GM18502 (cell line): ENCODE data around the gene ADCY3.
A peak's percentile ranks its signal among the peaks of the same experiment; 100 is the strongest.

Experiments used
- ATAC-seq: cut with Tn5 transposase; IDR thresholded peaks from one replicate; pipeline ENCODE4 v1.9.1; 2021; ENCODE audit warnings: mild to moderate bottlenecking; ENCODE audit not compliant: unreplicated experiment, poor library complexity

Gene ADCY3

DNA sequence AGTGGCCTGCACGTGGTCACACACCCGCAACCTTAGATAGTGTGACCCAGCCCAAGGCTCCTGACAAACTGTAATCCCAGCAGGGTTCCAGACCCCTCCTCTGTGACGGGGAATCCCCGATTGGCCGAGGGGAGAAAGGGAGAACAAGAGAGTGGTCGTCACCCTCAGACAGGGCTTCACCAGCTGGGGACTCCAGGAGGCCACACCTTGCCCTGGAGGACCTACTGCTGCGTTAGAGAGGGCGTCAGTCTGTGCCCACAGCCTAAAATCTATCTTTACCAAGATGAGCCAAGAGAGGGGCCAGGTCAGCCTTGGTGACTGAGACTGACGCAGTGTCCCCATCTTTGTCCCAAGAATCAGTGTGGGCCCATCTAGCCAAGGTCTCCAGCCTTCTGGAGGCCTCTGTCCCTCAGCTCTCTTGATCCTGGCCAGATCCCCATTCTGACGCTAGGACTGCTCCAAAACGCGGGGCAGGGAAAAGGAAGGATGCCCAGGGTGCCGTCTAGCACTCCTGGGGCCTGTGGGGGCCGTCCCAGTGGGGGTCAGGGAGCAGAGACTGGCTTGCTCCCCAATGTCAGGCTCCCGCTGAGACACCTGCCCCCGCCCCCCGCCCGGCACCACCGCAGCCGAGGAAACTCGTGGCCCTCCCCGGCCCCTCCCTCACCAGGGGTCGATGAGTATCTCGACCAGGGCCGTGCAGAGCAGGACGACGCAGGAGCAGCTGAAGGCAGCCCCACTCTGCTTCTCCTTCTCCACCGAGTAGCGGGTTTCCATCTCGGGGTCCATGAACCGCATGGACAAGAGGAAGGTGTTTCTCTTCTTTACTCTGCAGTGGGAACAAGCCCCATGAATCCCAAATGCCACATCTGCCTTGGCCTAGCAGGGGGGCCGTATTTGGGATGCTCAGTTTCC is 86.0 kb downstream of the ADCY3 start:
- ATAC-seq = no peak

- no peak for ATAC-seq
These were observed 86.9 kb downstream of the ADCY3 start for GRCh38 chr2:24832931-24833701.

DNA sequence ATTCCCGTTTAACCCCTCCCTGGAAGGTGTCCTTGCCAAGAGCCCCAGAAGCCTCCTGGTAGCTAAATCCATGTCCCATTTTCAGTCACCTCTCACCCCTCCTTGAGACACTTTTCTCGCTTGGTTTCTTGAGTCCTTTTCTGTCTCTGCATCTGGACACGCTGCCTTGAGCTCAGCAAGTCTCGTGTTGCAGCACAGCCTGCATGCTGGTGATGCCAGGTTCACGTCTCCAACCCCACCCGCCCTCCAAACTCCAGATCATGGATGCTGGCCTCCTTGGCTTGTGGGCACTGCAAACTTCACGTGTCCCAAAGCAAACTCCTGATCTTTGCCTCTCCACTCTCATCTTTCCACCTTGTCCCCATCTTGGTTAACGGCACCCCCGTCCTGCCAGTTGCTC is 87.5 kb downstream of the ADCY3 start:
- ATAC-seq = no peak

DNA sequence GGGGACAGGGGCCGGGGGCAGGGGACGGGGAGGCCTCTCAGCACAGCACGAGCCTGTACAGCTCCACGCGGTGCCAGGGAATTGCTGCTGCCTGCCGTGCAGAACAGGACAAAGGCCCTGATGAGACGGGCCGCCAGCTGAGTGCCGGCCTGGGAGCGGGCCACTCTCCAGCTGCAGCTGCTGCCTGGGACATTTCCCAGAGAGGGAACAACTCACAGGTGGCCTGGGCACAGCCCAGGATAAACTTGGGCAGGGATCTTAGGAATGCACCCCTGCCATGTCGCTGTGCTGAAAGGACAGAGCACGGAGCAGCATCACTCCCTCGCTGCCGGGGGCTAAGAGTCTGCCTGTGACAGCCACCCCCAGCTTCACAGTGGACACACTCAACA is 88.0 kb downstream of the ADCY3 start:
- no peak for ATAC-seq

GRCh38 chr2:24831221-24832072 is 88.6 kb downstream of the ADCY3 start:
- no peak for ATAC-seq

DNA sequence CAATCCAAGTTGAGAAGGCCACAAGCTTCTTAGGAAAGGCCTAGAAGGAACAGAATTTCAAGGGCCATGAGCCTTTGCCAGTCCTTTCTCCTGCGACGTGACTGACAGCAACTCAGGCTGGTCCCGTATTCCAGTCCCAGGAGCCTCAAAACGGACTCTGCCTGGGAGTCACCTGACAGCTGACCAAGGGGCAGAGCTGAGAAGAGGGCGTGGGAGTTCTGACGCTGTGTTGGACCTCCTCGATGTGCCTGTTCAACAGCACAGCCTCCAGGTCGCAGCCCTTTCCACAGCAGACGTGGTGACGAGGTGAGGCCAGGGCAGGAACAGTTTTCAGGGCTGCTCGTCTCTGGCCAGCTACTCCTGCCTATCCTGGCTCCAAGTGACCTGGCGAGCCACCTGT is 89.3 kb downstream of the ADCY3 start:
- ATAC-seq = no peak

GRCh38 chr2:24830351-24830750 is 89.7 kb downstream of the ADCY3 start:
- ATAC-seq = no peak

DNA sequence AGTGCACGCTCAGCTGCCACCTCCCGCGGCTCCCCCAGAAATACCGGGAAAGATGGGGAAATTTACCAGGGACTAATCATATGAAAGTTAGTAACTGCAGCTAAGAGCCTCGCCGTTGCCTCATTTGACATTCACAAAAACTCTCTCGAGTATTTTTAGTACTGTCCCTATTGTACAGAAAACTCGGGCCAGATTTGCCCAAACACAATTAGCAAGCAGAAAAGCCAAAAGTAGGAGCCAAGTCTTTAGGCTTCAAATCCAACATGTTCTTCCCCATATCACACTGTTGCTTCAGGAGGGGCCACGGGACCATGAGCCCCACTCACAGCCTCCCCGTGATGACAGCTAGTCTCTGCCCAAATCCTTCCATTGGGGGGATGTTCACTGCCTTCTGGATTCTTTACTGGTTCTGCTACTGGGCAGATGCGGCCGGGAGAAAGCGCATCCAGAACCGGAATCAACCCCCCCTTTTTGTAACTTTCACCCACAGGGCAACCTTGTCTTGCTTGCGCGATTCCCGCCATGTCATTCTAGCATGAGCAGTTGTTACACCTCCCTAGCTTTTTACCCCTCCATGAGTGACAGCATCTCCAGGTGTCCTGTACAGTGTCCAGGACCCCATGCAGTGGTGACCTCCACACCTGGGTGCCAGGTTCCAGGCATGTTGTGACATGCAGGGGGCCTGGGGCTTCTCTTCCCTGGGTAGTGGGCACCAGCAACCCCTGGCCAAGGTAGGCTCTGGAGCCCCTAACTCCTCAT is 91.6 kb downstream of the ADCY3 start:
- ATAC-seq = no peak

- peak; percentile 79 for ATAC-seq
These were observed 92.5 kb downstream of the ADCY3 start for GRCh38 chr2:24827321-24828237.

- ATAC-seq = no peak
These were observed 93.3 kb downstream of the ADCY3 start for GRCh38 chr2:24826773-24827145.

DNA sequence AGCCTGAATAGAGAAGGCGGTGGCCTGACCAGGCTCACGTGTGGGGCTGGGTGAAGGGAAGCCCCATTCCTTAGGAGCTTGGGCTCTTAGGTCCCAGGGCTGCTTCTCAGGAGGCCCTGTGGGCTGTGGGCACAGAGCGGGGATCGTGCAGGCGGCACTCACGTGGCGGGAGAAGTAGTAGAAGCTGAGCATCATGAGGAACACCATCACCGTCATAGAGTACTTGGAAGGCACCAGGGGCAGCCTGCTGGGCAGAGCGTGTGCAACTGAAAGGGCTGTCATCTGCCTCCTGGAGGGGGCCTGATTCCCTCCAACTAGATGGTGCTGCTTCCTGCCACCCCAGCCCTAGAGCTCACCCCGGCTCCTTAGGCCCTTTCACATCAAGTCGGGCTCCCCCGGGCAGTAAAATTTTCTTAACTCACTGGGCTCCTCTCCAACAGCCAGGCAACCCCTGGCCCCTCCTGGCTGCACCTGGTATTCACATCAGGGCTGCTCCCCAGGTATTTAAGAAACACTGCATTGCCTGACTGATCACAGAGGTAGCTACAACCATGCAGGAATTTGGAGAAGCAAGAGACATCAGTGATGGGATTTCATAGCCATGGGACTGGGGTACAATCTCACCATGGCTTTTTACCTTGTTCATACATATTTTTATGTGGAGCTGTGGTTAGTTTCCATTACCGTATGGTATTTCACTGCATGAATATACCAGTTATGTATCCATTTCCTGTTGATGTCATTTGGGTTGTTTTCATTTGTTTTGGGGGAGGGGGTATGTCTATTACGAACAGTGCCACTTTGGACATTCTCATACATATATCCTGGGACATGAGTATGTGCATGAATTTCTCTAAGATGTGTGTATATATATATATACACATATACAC is 93.9 kb downstream of the ADCY3 start:
- no peak for ATAC-seq

DNA sequence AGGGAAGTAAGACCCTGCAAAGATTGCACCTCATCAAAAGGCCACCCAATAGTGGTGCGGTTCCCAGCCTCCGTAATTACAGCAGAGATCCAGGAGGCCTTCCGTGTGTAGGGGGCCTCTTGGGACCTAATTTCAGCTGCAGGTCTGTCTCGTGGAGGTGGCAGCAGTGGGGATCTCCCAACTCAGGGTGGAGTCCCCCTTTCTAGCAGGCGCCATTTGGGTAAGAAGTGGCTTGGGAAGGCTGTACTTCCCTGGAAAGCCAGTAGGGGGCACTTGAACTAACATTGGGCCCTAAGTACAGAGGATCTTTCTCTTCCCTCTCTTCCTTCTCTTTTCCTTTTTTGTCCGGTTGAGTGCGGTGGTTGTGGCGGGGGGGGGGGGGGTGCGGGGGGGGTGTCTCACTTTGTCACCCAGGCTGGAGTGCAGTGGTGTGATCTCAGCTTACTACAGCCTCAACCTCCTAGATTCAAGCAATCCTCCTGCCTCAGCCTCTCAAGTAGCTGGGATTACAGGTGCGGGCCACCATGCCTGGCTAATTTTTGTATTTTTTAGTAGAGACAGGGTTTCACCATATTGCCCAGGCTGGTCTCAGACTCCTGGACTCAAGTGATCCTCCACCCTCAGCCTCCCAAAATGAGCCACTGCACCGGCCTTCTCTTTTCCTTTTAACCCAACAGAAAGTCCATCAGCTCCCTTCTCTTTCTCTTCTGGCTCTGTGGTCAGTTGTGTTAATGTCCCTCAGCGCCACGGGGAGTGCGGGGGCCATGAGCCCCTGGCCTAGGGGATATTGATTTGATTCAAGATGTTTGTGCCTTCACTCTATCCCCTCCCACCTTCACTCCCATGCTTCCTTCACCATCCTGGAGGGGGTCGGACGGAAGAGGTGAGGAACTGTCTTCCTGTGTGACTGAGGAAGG is 94.8 kb downstream of the ADCY3 start:
- ATAC-seq = no peak

DNA sequence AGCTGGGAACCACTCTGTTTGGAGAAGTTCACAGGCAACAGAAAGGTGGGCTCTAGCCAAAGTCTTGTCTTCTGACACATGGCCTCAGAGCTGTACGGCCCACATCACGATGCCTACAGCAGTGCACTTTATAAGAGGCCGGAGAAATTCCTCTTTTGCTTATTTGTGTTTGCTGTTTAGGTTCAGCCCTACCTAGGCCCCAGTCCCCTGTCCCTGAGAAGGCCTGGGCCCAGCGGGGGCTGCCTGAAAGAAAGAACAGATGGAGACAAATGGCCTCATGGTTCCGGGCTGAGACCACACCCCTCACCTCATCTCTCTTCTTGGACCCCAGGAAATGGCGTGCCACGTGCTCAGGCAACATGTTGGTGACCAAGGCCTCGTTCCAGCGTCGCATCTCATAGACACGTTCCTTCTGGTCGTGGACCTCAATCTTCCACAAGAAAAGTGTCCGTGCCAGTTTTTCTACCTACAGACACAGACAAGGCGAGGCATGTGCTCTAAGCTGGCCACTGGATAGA is 95.9 kb downstream of the ADCY3 start:
- no peak for ATAC-seq

DNA sequence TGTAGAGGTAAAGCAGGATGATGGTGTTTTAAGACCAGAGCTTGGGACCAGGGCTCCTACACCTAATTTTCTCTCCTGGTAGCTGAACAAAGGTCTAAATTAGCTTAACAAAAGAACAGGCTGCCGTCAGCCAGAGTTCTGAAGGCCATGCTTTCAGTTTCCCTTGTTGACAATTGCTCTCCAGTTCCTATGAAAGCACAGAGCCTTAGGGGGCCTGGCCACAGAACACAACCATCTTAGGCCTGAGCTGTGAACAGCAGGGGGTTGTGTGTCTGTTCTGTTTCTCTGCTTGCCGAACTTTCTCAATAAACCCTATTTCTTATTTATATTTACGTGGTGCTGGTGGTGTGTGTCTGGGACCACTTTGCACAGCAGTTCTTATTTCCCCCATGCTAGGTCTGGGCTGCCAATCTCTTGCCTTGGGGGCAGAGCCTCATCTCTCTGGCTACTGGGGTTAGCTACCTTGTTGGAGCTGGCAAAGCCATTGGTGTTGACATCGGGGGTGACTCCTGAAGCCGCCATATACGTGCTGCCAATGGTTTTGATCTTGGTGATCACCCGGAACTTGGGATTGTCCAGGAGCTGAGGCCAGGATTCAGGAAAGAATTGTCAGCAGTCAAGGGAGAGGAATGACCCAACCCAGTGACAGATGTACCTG is 97.9 kb downstream of the ADCY3 start:
- ATAC-seq = no peak

DNA sequence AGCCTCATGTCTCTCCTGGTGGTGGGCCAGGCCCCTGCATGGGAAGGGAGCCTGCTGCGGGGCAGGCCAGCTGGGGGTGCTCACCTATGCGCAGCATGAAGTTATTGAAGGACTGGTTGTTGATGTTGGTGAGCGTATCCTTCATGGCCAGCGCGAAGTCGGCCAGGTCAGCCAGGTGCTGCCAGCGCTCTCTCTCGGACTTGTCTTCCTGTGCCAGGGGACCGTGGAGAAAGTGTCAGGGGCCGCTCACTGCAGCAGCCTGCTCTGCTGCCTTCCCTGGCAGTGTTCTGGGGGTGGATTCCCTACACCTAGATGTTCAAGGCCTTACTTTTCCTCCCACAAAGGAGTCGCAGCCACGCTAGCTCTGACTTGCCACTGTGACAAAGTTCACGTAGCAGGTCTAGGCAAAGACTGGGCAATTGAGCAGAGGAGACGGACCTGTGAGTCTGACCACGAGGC is 98.6 kb downstream of the ADCY3 start:
- ATAC-seq = no peak
